Measurements from ENCODE around the gene UCP2.

UCP2 gene, protein sequence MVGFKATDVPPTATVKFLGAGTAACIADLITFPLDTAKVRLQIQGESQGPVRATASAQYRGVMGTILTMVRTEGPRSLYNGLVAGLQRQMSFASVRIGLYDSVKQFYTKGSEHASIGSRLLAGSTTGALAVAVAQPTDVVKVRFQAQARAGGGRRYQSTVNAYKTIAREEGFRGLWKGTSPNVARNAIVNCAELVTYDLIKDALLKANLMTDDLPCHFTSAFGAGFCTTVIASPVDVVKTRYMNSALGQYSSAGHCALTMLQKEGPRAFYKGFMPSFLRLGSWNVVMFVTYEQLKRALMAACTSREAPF

DNA sequence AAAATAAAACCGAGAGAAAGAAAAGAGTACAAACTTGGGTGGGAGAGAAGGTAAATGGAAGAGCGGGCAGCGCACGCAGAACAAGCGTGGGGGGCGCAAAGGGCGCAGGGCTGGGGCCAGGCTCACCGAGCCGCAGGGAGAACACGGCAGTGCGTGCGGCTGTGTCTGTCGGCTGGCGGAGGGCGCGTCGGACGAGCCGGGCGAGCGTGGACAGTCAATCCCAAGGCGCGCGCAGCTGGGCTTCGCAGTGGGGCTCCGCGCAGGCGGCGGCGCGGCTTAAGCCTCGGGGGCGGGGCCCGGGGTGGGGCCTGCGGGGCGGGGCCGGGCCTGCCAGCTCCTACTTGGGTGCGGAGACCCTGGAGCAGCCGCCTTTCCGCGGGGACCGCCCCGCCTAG is at the start of gene UCP2:
TSS of gene UCP2 (minus strand) at position 249 of the 395 bp plus-strand sequence. CDS start 4,465 bp downstream, outside the sequence.
- Histone ChIP-seq H3K4me1 (ENCODE audit: control insufficient read depth, insufficient read depth, low read length) (peaks cover 30% of the 10 kb centered on the region), H3K27me3 (ENCODE audit: control insufficient read depth in 1 of 2, insufficient read depth in 2 of 2, low read length in 2 of 2) (no peaks in the 10 kb centered on the region), H3K9ac (ENCODE audit: low read length in 2 of 2) (peak within 1 kb of the TSS; percentile 67 to 94), H3K27ac (ENCODE audit: low read length) (peak within 1 kb of the TSS; percentile 94), H3K9me3 (ENCODE audit: control insufficient read depth in 2 of 2, low read length in 2 of 2) (no peaks in the 10 kb centered on the region), H3K4me3 (ENCODE audit: low read length in 2 of 2) (peak within 1 kb of the TSS; percentile 74 to 97), H3K36me3 (ENCODE audit: control insufficient read depth in 2 of 2, insufficient read depth in 2 of 2, low read length in 2 of 2) (peaks cover 8 to 10% of the 10 kb centered on the region in 2 donors)

DNA sequence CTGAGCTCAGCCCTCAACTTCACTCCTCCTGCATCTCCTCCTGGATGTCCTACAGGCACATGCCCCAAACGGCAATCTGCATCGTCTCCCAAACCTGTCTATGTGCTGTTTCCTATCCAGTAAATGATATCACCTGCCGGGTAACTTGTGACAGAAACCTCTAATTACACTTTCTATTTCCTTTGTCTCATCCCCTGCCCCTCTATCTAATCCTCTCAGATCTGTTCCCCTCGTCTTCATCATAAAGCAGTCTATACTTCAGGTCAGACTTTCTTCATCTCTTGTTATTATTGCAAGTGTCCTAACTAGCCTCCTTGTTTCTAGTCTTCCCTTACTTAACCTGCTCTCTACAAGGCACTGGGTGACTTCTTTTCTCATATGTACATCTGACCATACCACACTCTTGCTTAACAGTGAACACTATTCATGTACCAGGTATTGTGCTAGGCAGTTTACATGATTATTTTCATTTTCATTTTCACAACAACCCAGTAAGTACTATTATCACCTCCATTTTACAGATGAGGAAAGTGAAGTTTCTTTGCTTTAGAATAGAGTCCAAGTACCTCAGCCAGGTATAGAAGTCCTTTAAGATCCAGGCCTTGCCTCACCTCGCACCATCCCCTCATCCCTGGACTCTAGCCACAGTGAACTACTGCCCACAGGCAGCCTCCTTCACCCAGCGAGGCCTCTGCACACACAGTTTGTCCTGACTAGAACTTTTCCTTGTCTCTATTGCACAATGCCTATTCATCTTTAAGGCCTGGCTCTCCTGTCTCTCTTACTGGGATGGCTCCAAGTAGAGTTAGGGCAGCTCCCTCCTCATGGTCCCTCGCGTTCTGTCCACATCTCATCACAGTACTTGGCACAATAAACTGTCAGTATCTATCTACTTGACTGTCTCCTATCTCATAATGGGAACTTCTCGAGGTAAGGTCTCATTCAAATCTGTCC is 48.4 kb upstream of the UCP2 start:
- H3K4me3 ChIP-seq (ENCODE audit: low read length in 2 of 2) = no peak overlapping the region
- peaks cover 15 to 33% of the 10 kb centered on the region in 2 donors for H3K36me3 ChIP-seq (ENCODE audit: control insufficient read depth in 2 of 2, insufficient read depth in 2 of 2, low read length in 2 of 2)
- H3K9ac ChIP-seq (ENCODE audit: low read length in 2 of 2) = no peak overlapping the region

DNA sequence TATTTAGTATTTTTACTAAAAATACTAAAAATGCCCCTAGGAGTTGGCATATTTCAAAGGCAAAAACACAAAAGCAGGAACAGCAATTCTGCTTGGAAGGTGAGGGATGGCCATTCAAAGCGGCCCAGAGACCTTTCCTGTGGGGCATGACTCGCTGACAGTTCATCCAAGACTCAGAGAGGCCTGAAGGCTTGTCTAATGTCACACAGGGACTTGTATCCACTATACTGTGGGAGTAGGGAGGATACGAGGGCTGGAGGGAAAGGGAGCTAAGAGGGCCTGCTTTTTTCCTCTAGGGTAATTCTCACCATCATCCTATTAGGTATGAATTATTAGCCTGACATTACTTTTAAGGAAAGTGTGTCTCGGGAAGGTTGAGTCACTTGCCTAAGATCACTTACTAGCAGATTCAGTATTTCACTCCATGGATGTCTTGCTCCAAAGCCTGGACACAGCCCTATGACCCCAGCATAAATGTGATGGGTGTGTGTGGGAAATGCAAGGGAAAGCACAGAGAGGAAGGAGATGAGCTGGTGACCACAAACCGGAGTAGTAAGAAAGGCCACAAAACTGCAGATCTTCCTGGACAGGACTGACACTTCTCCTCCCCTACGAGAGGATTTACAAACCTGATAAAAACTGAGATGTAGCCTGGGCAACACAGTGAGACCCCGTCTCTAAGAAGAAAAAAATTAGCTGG is 43.0 kb upstream of the UCP2 start:
- Histone ChIP-seq H3K27me3 (ENCODE audit: control insufficient read depth in 1 of 2, insufficient read depth in 2 of 2, low read length in 2 of 2) (no peaks in the 10 kb centered on the region), H3K4me3 (ENCODE audit: low read length in 2 of 2) (no peak overlapping the region), H3K36me3 (ENCODE audit: control insufficient read depth in 2 of 2, insufficient read depth in 2 of 2, low read length in 2 of 2) (peaks cover 0 to 7% of the 10 kb centered on the region in 2 donors), H3K9ac (ENCODE audit: low read length in 2 of 2) (no peak overlapping the region), H3K9me3 (ENCODE audit: control insufficient read depth in 2 of 2, low read length in 2 of 2) (no peaks in the 10 kb centered on the region), H3K27ac (ENCODE audit: low read length) (no peak overlapping the region), H3K4me1 (ENCODE audit: control insufficient read depth, insufficient read depth, low read length) (no peaks in the 10 kb centered on the region)

More for the DNA sequence above, 48.4 kb upstream of the UCP2 start:
- H3K27me3 ChIP-seq (ENCODE audit: control insufficient read depth in 1 of 2, insufficient read depth in 2 of 2, low read length in 2 of 2) = no peaks in the 10 kb centered on the region
- no peaks in the 10 kb centered on the region for H3K4me1 ChIP-seq (ENCODE audit: control insufficient read depth, insufficient read depth, low read length)
- H3K9me3 ChIP-seq (ENCODE audit: control insufficient read depth in 2 of 2, low read length in 2 of 2) = no peaks in the 10 kb centered on the region
- no peak overlapping the region for H3K27ac ChIP-seq (ENCODE audit: low read length)

DNA sequence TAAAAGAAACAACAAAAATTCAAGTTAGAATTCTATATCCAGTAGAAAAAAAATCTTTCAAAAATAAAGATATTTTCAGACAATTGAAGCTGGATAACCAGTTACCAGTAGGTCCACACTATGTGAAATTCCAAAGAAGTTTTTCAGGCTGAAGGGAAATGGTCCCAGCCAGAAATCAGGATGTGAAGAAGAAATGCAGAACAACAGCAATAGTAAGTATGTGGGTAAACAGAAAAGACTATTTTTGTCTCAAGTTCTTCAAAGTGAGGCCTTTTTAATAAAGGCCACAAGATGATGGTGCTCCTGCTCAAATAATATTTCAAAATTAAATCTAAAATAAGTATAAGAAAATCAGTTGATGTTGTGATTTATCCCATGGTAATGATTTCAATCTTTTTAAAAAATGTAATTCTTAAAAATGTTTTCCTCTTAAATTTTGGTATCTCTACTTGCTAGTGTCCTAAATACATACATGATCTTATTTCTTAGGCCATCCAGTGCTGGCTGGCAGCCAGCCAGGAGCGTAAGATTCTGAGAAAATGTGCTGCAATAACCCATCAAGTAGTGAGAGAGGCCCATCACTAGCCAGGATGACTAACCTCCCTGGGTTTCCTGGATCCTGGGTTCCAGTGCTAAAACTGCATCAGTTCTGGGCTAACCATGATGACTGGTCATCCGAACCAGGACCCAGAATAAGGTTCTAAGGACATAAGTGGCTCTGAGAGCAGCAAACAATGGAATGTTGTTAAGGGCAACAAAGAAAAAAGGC is 41.8 kb upstream of the UCP2 start:
- Histone ChIP-seq H3K9me3 (ENCODE audit: control insufficient read depth in 2 of 2, low read length in 2 of 2) (no peaks in the 10 kb centered on the region), H3K9ac (ENCODE audit: low read length in 2 of 2) (no peak overlapping the region), H3K27ac (ENCODE audit: low read length) (no peak overlapping the region), H3K27me3 (ENCODE audit: control insufficient read depth in 1 of 2, insufficient read depth in 2 of 2, low read length in 2 of 2) (no peaks in the 10 kb centered on the region), H3K36me3 (ENCODE audit: control insufficient read depth in 2 of 2, insufficient read depth in 2 of 2, low read length in 2 of 2) (peaks cover 0 to 9% of the 10 kb centered on the region in 2 donors), H3K4me3 (ENCODE audit: low read length in 2 of 2) (no peak overlapping the region), H3K4me1 (ENCODE audit: control insufficient read depth, insufficient read depth, low read length) (peaks cover 12% of the 10 kb centered on the region)

DNA sequence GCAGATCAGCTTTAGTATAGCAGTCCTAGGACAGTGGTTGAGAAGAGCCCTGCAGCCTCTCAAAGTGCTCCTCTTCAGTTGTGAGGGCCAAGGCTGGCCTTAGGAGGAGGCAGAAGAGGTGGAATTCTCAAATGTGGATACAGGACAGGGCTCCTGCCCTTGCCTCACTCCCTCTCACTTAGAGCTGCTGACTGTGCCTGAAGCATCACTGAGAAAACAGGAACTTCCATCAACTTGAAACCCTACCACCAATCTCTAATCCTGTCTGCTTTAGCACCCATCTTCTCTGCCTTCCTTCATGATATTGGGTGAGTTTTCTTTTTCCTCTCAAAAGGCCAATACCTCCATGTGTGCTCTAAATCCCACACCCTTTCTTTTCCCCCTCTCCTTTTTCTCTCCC is 40.6 kb upstream of the UCP2 start:
- no peak overlapping the region for H3K27ac ChIP-seq (ENCODE audit: low read length)

DNA sequence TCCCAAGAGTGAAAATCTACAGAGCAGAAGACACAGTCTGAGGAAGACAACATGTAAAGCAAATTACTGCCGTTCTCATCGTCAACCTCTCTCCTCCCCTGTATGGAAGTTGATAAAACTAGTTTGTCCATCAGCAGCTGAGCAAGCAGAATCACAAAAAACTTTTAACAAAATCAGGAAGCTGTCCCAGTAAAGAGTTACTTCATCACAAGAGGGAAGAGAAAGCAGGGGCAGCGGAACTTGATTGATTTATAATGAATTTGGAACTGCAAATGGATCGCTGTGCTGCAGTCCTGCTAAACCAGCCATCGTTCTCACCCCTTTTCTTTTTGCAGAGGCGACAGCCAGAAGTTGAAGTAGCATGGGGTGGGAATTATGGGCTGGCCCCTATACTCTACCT is 39.9 kb upstream of the UCP2 start:
- H3K4me1 ChIP-seq (ENCODE audit: control insufficient read depth, insufficient read depth, low read length) = peaks cover 31% of the 10 kb centered on the region
- H3K27ac ChIP-seq (ENCODE audit: low read length) = no peak overlapping the region
- no peak overlapping the region for H3K4me3 ChIP-seq (ENCODE audit: low read length in 2 of 2)
- H3K9me3 ChIP-seq (ENCODE audit: control insufficient read depth in 2 of 2, low read length in 2 of 2) = no peaks in the 10 kb centered on the region
- H3K27me3 ChIP-seq (ENCODE audit: control insufficient read depth in 1 of 2, insufficient read depth in 2 of 2, low read length in 2 of 2) = no peaks in the 10 kb centered on the region
- H3K9ac ChIP-seq (ENCODE audit: low read length in 2 of 2) = no peak overlapping the region
- peaks cover 0 to 9% of the 10 kb centered on the region in 2 donors for H3K36me3 ChIP-seq (ENCODE audit: control insufficient read depth in 2 of 2, insufficient read depth in 2 of 2, low read length in 2 of 2)

More for the DNA sequence above, 40.6 kb upstream of the UCP2 start:
- Histone ChIP-seq H3K4me3 (ENCODE audit: low read length in 2 of 2) (no peak overlapping the region), H3K9me3 (ENCODE audit: control insufficient read depth in 2 of 2, low read length in 2 of 2) (no peaks in the 10 kb centered on the region), H3K36me3 (ENCODE audit: control insufficient read depth in 2 of 2, insufficient read depth in 2 of 2, low read length in 2 of 2) (peaks cover 0 to 9% of the 10 kb centered on the region in 2 donors), H3K9ac (ENCODE audit: low read length in 2 of 2) (no peak overlapping the region), H3K27me3 (ENCODE audit: control insufficient read depth in 1 of 2, insufficient read depth in 2 of 2, low read length in 2 of 2) (no peaks in the 10 kb centered on the region), H3K4me1 (ENCODE audit: control insufficient read depth, insufficient read depth, low read length) (peaks cover 23% of the 10 kb centered on the region)

DNA sequence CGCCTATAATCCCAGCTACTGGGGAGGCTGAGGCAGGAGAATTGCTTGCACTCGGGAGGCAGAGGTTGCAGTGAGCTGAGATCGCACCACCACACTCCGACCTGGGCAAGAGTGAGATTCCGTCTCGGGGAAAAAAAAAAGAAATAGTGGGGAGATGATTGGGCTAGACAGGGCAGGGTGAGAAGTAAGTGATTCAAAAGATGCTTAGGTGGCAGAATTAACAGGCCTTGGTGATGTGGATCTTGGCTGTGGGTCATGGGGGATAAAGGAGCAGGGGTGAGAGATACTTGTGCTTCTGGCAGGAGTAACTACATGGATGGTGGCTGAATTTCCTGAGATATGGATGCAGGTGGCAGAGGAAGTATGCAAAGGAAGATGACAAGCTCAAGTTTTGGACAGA is 39.4 kb upstream of the UCP2 start:
- Histone ChIP-seq H3K9me3 (ENCODE audit: control insufficient read depth in 2 of 2, low read length in 2 of 2) (no peaks in the 10 kb centered on the region), H3K4me3 (ENCODE audit: low read length in 2 of 2) (no peak overlapping the region), H3K36me3 (ENCODE audit: control insufficient read depth in 2 of 2, insufficient read depth in 2 of 2, low read length in 2 of 2) (peaks cover 0 to 9% of the 10 kb centered on the region in 2 donors), H3K9ac (ENCODE audit: low read length in 2 of 2) (no peak overlapping the region), H3K27me3 (ENCODE audit: control insufficient read depth in 1 of 2, insufficient read depth in 2 of 2, low read length in 2 of 2) (no peaks in the 10 kb centered on the region), H3K4me1 (ENCODE audit: control insufficient read depth, insufficient read depth, low read length) (peaks cover 34% of the 10 kb centered on the region), H3K27ac (ENCODE audit: low read length) (no peak overlapping the region)

DNA sequence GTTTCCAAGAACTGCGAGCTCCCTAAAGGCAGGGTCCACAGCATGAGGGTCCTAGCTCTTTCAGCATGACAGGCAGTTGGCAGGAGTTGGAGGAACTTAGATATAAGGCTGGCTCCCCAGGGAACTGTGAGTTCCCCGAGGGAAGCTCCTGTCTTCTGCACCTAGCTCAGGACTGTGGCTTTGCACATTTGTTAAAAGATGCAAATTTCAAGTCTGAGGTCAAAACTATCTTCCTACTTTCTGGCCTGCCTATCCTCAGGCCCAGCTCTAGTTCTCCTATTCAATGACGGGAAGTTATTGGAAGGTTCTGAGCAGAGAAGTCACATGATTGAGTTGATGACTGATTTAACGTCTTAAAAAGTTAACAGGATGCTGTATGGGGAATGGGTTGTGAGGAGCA is 37.9 kb upstream of the UCP2 start:
- Histone ChIP-seq H3K4me1 (ENCODE audit: control insufficient read depth, insufficient read depth, low read length) (peaks cover 34% of the 10 kb centered on the region), H3K9ac (ENCODE audit: low read length in 2 of 2) (no peak overlapping the region), H3K27me3 (ENCODE audit: control insufficient read depth in 1 of 2, insufficient read depth in 2 of 2, low read length in 2 of 2) (no peaks in the 10 kb centered on the region), H3K9me3 (ENCODE audit: control insufficient read depth in 2 of 2, low read length in 2 of 2) (no peaks in the 10 kb centered on the region), H3K36me3 (ENCODE audit: control insufficient read depth in 2 of 2, insufficient read depth in 2 of 2, low read length in 2 of 2) (peaks cover 0 to 9% of the 10 kb centered on the region in 2 donors), H3K27ac (ENCODE audit: low read length) (peak overlapping the region; percentile 95), H3K4me3 (ENCODE audit: low read length in 2 of 2) (no peak overlapping the region)

DNA sequence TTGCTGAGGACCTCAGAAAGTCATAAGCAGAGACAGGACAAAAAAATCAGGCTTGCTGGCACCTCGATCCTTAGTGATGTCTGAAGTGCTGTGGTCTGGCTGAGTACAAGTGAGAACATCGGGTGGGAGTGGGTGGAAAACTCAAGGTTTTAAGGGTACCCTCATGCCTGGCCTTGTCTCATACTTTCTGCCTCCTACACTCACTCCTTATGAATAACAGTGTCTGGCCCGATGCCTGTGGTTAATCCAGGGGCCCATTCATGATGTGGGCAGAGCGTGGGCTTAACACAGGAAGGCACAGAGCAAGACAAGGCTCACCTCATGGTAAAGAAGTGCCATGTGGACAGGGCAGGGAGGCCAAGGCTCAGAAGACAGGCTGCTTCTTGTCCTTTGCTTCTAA is 37.2 kb upstream of the UCP2 start:
- Histone ChIP-seq H3K9ac (ENCODE audit: low read length in 2 of 2) (no peak overlapping the region), H3K36me3 (ENCODE audit: control insufficient read depth in 2 of 2, insufficient read depth in 2 of 2, low read length in 2 of 2) (peaks cover 0 to 7% of the 10 kb centered on the region in 2 donors)

More for the DNA sequence above, 37.2 kb upstream of the UCP2 start:
- H3K4me3 ChIP-seq (ENCODE audit: low read length in 2 of 2) = no peak overlapping the region
- H3K27me3 ChIP-seq (ENCODE audit: control insufficient read depth in 1 of 2, insufficient read depth in 2 of 2, low read length in 2 of 2) = no peaks in the 10 kb centered on the region
- H3K9me3 ChIP-seq (ENCODE audit: control insufficient read depth in 2 of 2, low read length in 2 of 2) = no peaks in the 10 kb centered on the region
- H3K27ac ChIP-seq (ENCODE audit: low read length) = peak overlapping the region; percentile 95
- peaks cover 34% of the 10 kb centered on the region for H3K4me1 ChIP-seq (ENCODE audit: control insufficient read depth, insufficient read depth, low read length)
